Measurements from ENCODE around the gene B3GNT8.
"Not testable (repeated sequence)": the region's sequence is repeated elsewhere in the genome, so short reads cannot be mapped to it uniquely, and the experiment has no call there.

The B3GNT8 gene

GRCh38 chr19:41437944-41438574 is 10.9 kb upstream of the B3GNT8 start:
- DNase-seq = no peak

GRCh38 chr19:41436674-41436951 is 9.4 kb upstream of the B3GNT8 start:
- no peak for DNase-seq

- no peak for DNase-seq
These were observed 8.9 kb upstream of the B3GNT8 start for GRCh38 chr19:41435936-41436673.

- DNase-seq = not testable (repeated sequence)
These were observed 8.2 kb upstream of the B3GNT8 start for GRCh38 chr19:41435376-41435775.

- DNase-seq = no peak
These were observed 7.3 kb upstream of the B3GNT8 start for GRCh38 chr19:41434450-41434849.

- peak in 5 of 58 donors; percentile 2 to 22 (median 6) for DNase-seq
These were observed 6.0 kb upstream of the B3GNT8 start for GRCh38 chr19:41433171-41433570.

GRCh38 chr19:41431426-41432386 is 4.5 kb upstream of the B3GNT8 start:
- DNase-seq = peak in 3 of 58 donors; percentile 8 to 11 (median 9)

GRCh38 chr19:41430922-41431321 is 3.7 kb upstream of the B3GNT8 start:
- DNase-seq = no peak

- no peak for DNase-seq
These were observed 1.3 kb upstream of the B3GNT8 start for GRCh38 chr19:41428481-41428859.

- peak in 14 of 58 donors; percentile 7 to 56 (median 16) for DNase-seq
These were observed 690 bp upstream of the B3GNT8 start for GRCh38 chr19:41427647-41428480.

- DNase-seq = no peak
These were observed 895 bp downstream of the B3GNT8 start for GRCh38 chr19:41426116-41426841.

GRCh38 chr19:41425174-41426115 is 1.7 kb downstream of the B3GNT8 start:
- DNase-seq = no peak

- no peak for DNase-seq
These were observed 2.6 kb downstream of the B3GNT8 start for GRCh38 chr19:41424335-41425173.

GRCh38 chr19:41422955-41423354 is 4.2 kb downstream of the B3GNT8 start:
- no peak for DNase-seq

- DNase-seq = no peak
These were observed 4.7 kb downstream of the B3GNT8 start for GRCh38 chr19:41422456-41422855.

GRCh38 chr19:41421973-41422372 is 5.2 kb downstream of the B3GNT8 start:
- DNase-seq = no peak

- no peak for DNase-seq
These were observed 5.9 kb downstream of the B3GNT8 start for GRCh38 chr19:41421314-41421713.
